Thyroid gland (tissue), 4 donors: Measurements from ENCODE around the gene AGAP5. TPM values are rescaled to one million over a fixed set of nuclear protein-coding genes. Genes with fewer than 3 reads are reported as not detected.
"Not testable (repeated sequence)": the region's sequence is repeated elsewhere in the genome, so short reads cannot be mapped to it uniquely, and the experiment has no call there.

Experiments
- DNase-seq, 2 donors: peaks; one replicate each; pipeline ENCODE4 v3.0.0-alpha.2; 2019
- H3K27ac ChIP-seq, 3 donors: fragments of 200-600 bp; sonication (generic); 1 replicate in 2 of 3; 2 replicates in 1 of 3; pipeline ENCODE4 v1.5.1; 2016 to 2019; ENCODE audit warnings: mild to moderate bottlenecking in 1 of 3, moderate library complexity in 1 of 3
- H3K27me3 ChIP-seq: fragments of 200-600 bp; sonication (generic); one replicate; pipeline ENCODE4 v1.5.1; 2019
- H3K36me3 ChIP-seq, 2 donors: fragments of 200-600 bp; sonication (generic); one replicate each; pipeline ENCODE4 v1.5.1; 2016 to 2019
- H3K4me1 ChIP-seq, 2 donors: fragments of 200-600 bp; sonication (generic); one replicate each; pipeline ENCODE4 v1.5.1; 2017 to 2019
- H3K4me3 ChIP-seq, 3 donors: fragments of 200-600 bp; sonication (generic); replicated peaks in 1 of 3; 1 replicate in 2 of 3; 2 replicates in 1 of 3; pipeline ENCODE4 v1.5.1; 2016; ENCODE audit warnings: mild to moderate bottlenecking in 1 of 3
- H3K9me3 ChIP-seq: fragments of 200-600 bp; sonication (generic); one replicate; pipeline ENCODE4 v1.5.1; 2017
- CTCF ChIP-seq, 6 experiments: fragments of 200-600 bp in 3 of 6; fragments of 450-650 bp in 3 of 6; sonication (generic) in 3 of 6; IDR thresholded peaks; one replicate each; pipeline ENCODE4 v1.5.1; 2016 to 2019; ENCODE audit warnings: antibody characterized with exemption in 6 of 6, mild to moderate bottlenecking in 2 of 6, inconsistent platforms in 1 of 6, moderate library complexity in 1 of 6
- POLR2A ChIP-seq, 2 donors: fragments of 450-650 bp; IDR thresholded peaks; one replicate each; pipeline ENCODE4 v1.6.1; 2017; ENCODE audit warnings: antibody characterized with exemption in 2 of 2, mild to moderate bottlenecking in 2 of 2, moderate library complexity in 1 of 2
- WGBS, 2 donors: methylation state at CpG; one replicate each; pipeline ENCODE4 v1.1.5; 2017; 5-methylcytosine and 5-hydroxymethylcytosine counted together
- intact Hi-C: fragments of 100-400 bp; cut with DNase I; formaldehyde crosslinking; loops from one replicate; pipeline ENCODE4 v1.15.1; 2023
- total RNA-seq, 4 donors: library from RNA; depleted of rRNA; stranded (reverse); fragments of >200 nt; gene quantifications; one replicate each; pipeline ENCODE4 v1.2.3, GENCODE V29; 2016

The AGAP5 gene
- total RNA-seq, 4 donors from 2014 or later, result 8.2 to 12.1 (median 10.2) TPM

GRCh38 chr10:73717556-73717955 is 19.6 kb upstream of the AGAP5 start:
- Histone ChIP-seq H3K27ac (no peak overlapping the region), H3K36me3 (peaks cover 33 to 54% of the 10 kb centered on the region in 2 donors), H3K4me1 (no peaks in the 10 kb centered on the region), H3K27me3 (no peaks in the 10 kb centered on the region), H3K9me3 (no peaks in the 10 kb centered on the region), H3K4me3 (no peak overlapping the region)
- DNase-seq, result no peak
- WGBS, 2 donors, result 83 to 86% methylated on average over 5 of the region's 5 CpGs
- TF ChIP-seq CTCF (IDR thresholded peaks at IDR 0.05) (no peak), POLR2A (IDR thresholded peaks at IDR 0.05) (no peak)
- intact Hi-C loops, result no loop called here

DNA sequence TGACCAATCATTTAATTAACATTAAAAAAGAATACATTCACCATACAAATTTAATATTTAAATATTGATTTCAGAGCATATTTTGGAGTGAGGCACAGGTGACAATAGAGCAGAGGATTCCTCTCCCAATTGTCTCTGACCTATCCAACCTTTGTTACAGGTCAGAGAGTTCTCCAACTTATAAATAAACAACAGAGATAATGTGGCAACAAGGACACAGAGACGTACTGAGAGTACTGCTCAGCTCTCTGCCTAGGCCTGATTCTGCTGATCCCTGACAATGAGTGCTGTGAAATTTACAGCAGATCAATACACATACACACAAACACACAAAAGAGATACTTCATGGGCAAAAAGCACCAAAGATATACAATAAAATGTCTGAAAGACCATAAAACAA is 18.3 kb upstream of the AGAP5 start:
- Histone ChIP-seq H3K27ac (no peak overlapping the region), H3K4me3 (no peak overlapping the region), H3K27me3 (no peaks in the 10 kb centered on the region), H3K36me3 (peaks cover 33 to 48% of the 10 kb centered on the region in 2 donors), H3K9me3 (no peaks in the 10 kb centered on the region), H3K4me1 (no peaks in the 10 kb centered on the region)
- 94 to 95% methylated on average over 1 of the region's 1 CpG for WGBS, 2 donors
- DNase-seq, result no peak
- TF ChIP-seq CTCF (IDR thresholded peaks at IDR 0.05) (no peak), POLR2A (IDR thresholded peaks at IDR 0.05) (no peak)
- intact Hi-C loops, result no loop called here

DNA sequence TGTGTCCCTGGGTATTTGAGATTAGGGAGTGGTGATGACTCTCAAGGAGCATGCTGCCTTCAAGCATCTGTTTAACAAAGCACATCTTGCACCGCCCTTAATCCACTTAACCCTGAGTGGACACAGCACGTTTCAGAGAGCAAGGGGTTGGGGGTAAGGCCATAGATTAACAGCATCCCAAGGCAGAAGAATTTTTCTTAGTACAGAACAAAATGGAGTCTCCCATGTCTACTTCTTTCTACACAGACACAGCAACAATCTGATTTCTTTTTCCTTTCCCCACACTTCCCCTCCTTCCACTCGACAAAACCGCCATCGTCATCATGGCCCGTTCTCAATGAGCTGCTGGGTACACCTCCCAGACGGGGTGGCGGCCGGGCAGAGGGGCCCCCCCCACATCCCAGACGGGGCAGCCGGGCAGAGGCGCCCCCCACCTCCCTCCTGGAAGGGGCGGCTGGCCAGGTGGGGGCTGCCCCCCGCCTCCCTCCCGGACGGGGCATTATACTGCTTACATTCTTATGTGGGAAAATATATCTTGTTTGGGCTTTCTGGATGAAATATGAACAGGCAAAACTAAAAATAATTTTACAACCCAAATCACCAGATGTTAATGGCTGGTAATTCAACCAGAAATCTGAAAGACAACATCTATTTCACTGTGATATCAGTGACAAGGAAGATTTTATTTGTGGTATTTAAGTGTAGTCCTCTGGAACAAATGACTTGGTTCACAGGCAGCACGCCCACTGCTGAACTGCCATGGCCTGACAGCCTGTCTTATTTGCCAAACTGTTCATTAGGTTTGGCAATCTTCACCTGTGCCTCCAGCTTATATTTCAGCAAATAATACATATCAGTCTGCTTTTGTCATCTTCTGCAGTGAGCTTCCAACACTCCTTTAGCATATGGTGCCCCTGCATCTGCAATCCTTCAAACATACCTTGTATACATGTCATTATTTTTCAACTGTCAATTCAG is 17.6 kb upstream of the AGAP5 start:
- H3K4me3 ChIP-seq, H3K27me3 ChIP-seq, DNase-seq, H3K9me3 ChIP-seq, H3K4me1 ChIP-seq, H3K27ac ChIP-seq, intact Hi-C loops: not testable (repeated sequence)
- 86 to 90% methylated on average over 15 to 17 of the region's 17 CpGs for WGBS, 2 donors
- peaks cover 33 to 40% of the 10 kb centered on the region in 2 donors for H3K36me3 ChIP-seq

DNA sequence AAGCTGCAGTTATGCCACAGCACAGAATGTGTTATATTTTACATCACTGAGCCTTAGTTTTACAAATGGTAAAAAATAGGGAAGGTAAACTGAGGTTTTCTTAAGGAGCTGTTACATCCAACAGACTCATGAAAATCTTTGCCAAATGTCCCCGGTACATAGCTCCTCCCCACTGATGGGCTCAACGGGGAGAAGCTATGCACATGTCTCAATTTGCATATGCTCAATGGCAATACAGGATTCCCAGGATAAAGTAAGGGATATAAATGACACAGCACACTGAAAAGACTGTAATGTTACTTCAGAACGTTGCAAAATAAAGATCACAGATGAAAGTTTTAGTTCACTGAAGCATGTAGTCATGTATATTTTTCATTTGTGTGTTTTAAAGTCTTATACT is 16.6 kb upstream of the AGAP5 start:
- H3K4me3 ChIP-seq, H3K27ac ChIP-seq, H3K27me3 ChIP-seq, intact Hi-C loops, DNase-seq, H3K9me3 ChIP-seq, H3K4me1 ChIP-seq: not testable (repeated sequence)
- H3K36me3 ChIP-seq, result peaks cover 25 to 35% of the 10 kb centered on the region in 2 donors
- 42 to 63% methylated on average over 3 of the region's 3 CpGs for WGBS, 2 donors

- H3K4me3 ChIP-seq, H3K27me3 ChIP-seq, DNase-seq, H3K9me3 ChIP-seq, H3K4me1 ChIP-seq, intact Hi-C loops, H3K27ac ChIP-seq: not testable (repeated sequence)
- H3K36me3 ChIP-seq, result peaks cover 24 to 35% of the 10 kb centered on the region in 2 donors
- 87 to 89% methylated on average over 3 of the region's 3 CpGs for WGBS, 2 donors
Measured at GRCh38 chr10:73713912-73714311, 16.0 kb upstream of the AGAP5 start.

- H3K27ac ChIP-seq, H3K4me1 ChIP-seq, DNase-seq, H3K4me3 ChIP-seq, intact Hi-C loops, H3K27me3 ChIP-seq, H3K9me3 ChIP-seq: not testable (repeated sequence)
- 92 to 96% methylated on average over 5 of the region's 5 CpGs for WGBS, 2 donors
- H3K36me3 ChIP-seq, result peaks cover 8 to 18% of the 10 kb centered on the region in 2 donors
Measured at GRCh38 chr10:73711683-73712082, 13.8 kb upstream of the AGAP5 start.

GRCh38 chr10:73708122-73708521 is 10.2 kb upstream of the AGAP5 start:
- intact Hi-C loops, H3K9me3 ChIP-seq, H3K4me1 ChIP-seq, H3K36me3 ChIP-seq, H3K27ac ChIP-seq, H3K4me3 ChIP-seq, H3K27me3 ChIP-seq, DNase-seq: not testable (repeated sequence)
- 87 to 92% methylated on average over 1 of the region's 1 CpG for WGBS, 2 donors

- intact Hi-C loops, DNase-seq, H3K27me3 ChIP-seq, H3K27ac ChIP-seq, H3K9me3 ChIP-seq, H3K36me3 ChIP-seq, H3K4me3 ChIP-seq, H3K4me1 ChIP-seq: not testable (repeated sequence)
Measured at GRCh38 chr10:73707628-73708027, 9.7 kb upstream of the AGAP5 start.

- WGBS, 2 donors, result 93 to 100% methylated on average over 2 of the region's 2 CpGs
- DNase-seq, H3K4me3 ChIP-seq, H3K4me1 ChIP-seq, intact Hi-C loops, H3K9me3 ChIP-seq, H3K36me3 ChIP-seq, H3K27me3 ChIP-seq: not testable (repeated sequence)
- H3K27ac ChIP-seq, result peak overlapping the region in 1 of 3 donors; percentile 30
Measured at GRCh38 chr10:73706488-73706887, 8.6 kb upstream of the AGAP5 start.

- 38 to 43% methylated on average over 1 of the region's 1 CpG for WGBS, 2 donors
- H3K4me1 ChIP-seq, H3K36me3 ChIP-seq, H3K9me3 ChIP-seq, H3K4me3 ChIP-seq, intact Hi-C loops, H3K27me3 ChIP-seq: not testable (repeated sequence)
- peak overlapping the region; percentile 5 to 60 (median 30) for H3K27ac ChIP-seq
- DNase-seq, result peak; percentile 13 to 35
Measured at GRCh38 chr10:73705506-73706072, 7.7 kb upstream of the AGAP5 start.

DNA sequence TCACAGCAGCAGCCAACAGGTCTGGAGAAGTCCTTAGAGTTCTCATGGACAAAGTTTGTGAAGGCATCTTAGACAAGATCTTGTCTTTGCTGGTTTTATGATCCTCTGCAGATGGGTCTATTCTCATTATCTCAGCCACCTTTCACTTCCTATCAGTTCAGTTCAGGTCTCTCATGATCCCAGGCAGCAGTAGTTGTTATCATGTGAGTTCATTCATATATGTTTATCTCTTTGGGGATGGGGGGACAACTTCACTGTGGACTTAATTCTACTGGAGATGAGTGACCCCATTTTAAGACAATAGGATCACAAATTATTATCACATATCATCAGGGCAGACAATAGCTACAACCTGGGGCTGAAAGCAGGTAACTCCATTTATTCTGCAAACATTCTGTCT is 6.0 kb upstream of the AGAP5 start:
- H3K9me3 ChIP-seq, H3K27ac ChIP-seq, H3K4me1 ChIP-seq, intact Hi-C loops, DNase-seq, H3K4me3 ChIP-seq, H3K27me3 ChIP-seq, H3K36me3 ChIP-seq: not testable (repeated sequence)
